ENCODE measurements around the gene PDIA4. TPM values are rescaled to one million over a fixed set of nuclear protein-coding genes. Genes with fewer than 3 reads are reported as not detected.

PDIA4 gene
- total RNA-seq, 4 donors from 2014 or later: 40.4 to 124 (median 45.2) TPM

GRCh38 chr7:149003560-149004305 is 24.6 kb downstream of the PDIA4 start:
- H3K36me3 ChIP-seq: peaks cover 0 to 72% (median 20%) of the 10 kb centered on the region in 3 donors
- TF ChIP-seq CTCF (IDR thresholded peaks at IDR 0.05) (no peak), EP300 (IDR thresholded peaks at IDR 0.05) (no peak), POLR2A (IDR thresholded peaks at IDR 0.05) (no peak)
- no peak for DNase-seq (ENCODE audit: low spot score in 2 of 2)
- WGBS, 2 donors: 85 to 91% methylated on average over 27 of the region's 27 CpGs
- H3K9me3 ChIP-seq: no peaks in the 10 kb centered on the region
- H3K4me3 ChIP-seq: no peak overlapping the region
- no peak overlapping the region for H3K27ac ChIP-seq
- H3K4me1 ChIP-seq: peaks cover 0 to 10% (median 0%) of the 10 kb centered on the region in 4 donors
- no peaks in the 10 kb centered on the region for H3K27me3 ChIP-seq

GRCh38 chr7:149003018-149003417 is 25.3 kb downstream of the PDIA4 start:
- Histone ChIP-seq H3K27ac (no peak overlapping the region), H3K4me1 (peaks cover 0 to 10% (median 0%) of the 10 kb centered on the region in 4 donors), H3K36me3 (peaks cover 0 to 65% (median 20%) of the 10 kb centered on the region in 3 donors), H3K27me3 (no peaks in the 10 kb centered on the region), H3K9me3 (no peaks in the 10 kb centered on the region), H3K4me3 (no peak overlapping the region)
- WGBS, 2 donors: 79 to 84% methylated on average over 11 of the region's 11 CpGs
- no peak for TF ChIP-seq CTCF (IDR thresholded peaks at IDR 0.05)
- DNase-seq (ENCODE audit: low spot score in 2 of 2): no peak

- DNase-seq (ENCODE audit: low spot score in 2 of 2): no peak
Observed at GRCh38 chr7:149002604-149003003, 25.7 kb downstream of the PDIA4 start.

GRCh38 chr7:149001427-149002068 is 26.8 kb downstream of the PDIA4 start:
- Histone ChIP-seq H3K4me3 (no peak overlapping the region), H3K36me3 (peaks cover 0 to 50% (median 20%) of the 10 kb centered on the region in 3 donors), H3K27ac (no peak overlapping the region), H3K4me1 (peaks cover 0 to 10% (median 0%) of the 10 kb centered on the region in 4 donors), H3K27me3 (no peaks in the 10 kb centered on the region), H3K9me3 (no peaks in the 10 kb centered on the region)
- TF ChIP-seq EP300 (IDR thresholded peaks at IDR 0.05) (no peak), CTCF (IDR thresholded peaks at IDR 0.05) (no peak), POLR2A (IDR thresholded peaks at IDR 0.05) (no peak)
- 78 to 88% methylated on average over 11 of the region's 11 CpGs for WGBS, 2 donors
- DNase-seq (ENCODE audit: low spot score in 2 of 2): no peak

More at GRCh38 chr7:149002604-149003003, 25.7 kb downstream of the PDIA4 start:
- Histone ChIP-seq H3K9me3 (no peaks in the 10 kb centered on the region), H3K4me3 (no peak overlapping the region), H3K36me3 (peaks cover 0 to 61% (median 20%) of the 10 kb centered on the region in 3 donors), H3K4me1 (peaks cover 0 to 10% (median 0%) of the 10 kb centered on the region in 4 donors), H3K27ac (no peak overlapping the region), H3K27me3 (no peaks in the 10 kb centered on the region)
- 86 to 93% methylated on average over 12 to 13 of the region's 13 CpGs for WGBS, 2 donors
- TF ChIP-seq CTCF (IDR thresholded peaks at IDR 0.05): no peak
- TF ChIP-seq POLR2A (IDR thresholded peaks at IDR 0.05): no peak
- no peak for TF ChIP-seq EP300 (IDR thresholded peaks at IDR 0.05)

- no peak for DNase-seq (ENCODE audit: low spot score in 2 of 2)
- H3K36me3 ChIP-seq: peaks cover 0 to 45% (median 20%) of the 10 kb centered on the region in 3 donors
- TF ChIP-seq EP300 (IDR thresholded peaks at IDR 0.05): no peak
- TF ChIP-seq POLR2A (IDR thresholded peaks at IDR 0.05): no peak
- TF ChIP-seq CTCF (IDR thresholded peaks at IDR 0.05): no peak
- WGBS, 2 donors: 71 to 78% methylated on average over 5 of the region's 5 CpGs
- no peaks in the 10 kb centered on the region for H3K27me3 ChIP-seq
- H3K4me1 ChIP-seq: peaks cover 0 to 7% (median 0%) of the 10 kb centered on the region in 4 donors
- no peak overlapping the region for H3K27ac ChIP-seq
- no peak overlapping the region for H3K4me3 ChIP-seq
- H3K9me3 ChIP-seq: no peaks in the 10 kb centered on the region
Observed at GRCh38 chr7:149000961-149001360, 27.3 kb downstream of the PDIA4 start.
